H9 (cell line): Measurements from ENCODE around the gene NSD1. TPM values are rescaled to one million over a fixed set of nuclear protein-coding genes. Genes with fewer than 3 reads are reported as not detected.

Experiments used
- DNase-seq: peaks from one replicate; pipeline ENCODE4 v3.0.0-alpha.2; 2017
- H2AFZ ChIP-seq: one replicate; pipeline ENCODE4 v1.6.1; 2013; ENCODE audit warnings: mild to moderate bottlenecking, low read length, control low read depth, moderate library complexity
- H2AK5ac ChIP-seq: 2 replicates; pipeline ENCODE4 v1.6.1; 2013; ENCODE audit warnings: low read length, control low read depth, mixed read lengths; ENCODE audit not compliant: insufficient read length
- H2BK120ac ChIP-seq: one replicate; pipeline ENCODE4 v1.6.1; 2013; ENCODE audit warnings: low read depth, mild to moderate bottlenecking, low read length, control low read depth, inconsistent platforms; ENCODE audit not compliant: poor library complexity, severe bottlenecking
- H2BK12ac ChIP-seq: 2 replicates; pipeline ENCODE4 v1.6.1; 2013; ENCODE audit warnings: low read length, control low read depth, mixed read lengths, low read depth; ENCODE audit not compliant: insufficient read length
- H2BK15ac ChIP-seq: 2 replicates; pipeline ENCODE4 v1.6.1; 2013; ENCODE audit warnings: low read depth, low read length, control low read depth
- H2BK20ac ChIP-seq: one replicate; pipeline ENCODE4 v1.6.1; 2013; ENCODE audit warnings: low read depth, mild to moderate bottlenecking, low read length, control low read depth, inconsistent platforms; ENCODE audit not compliant: poor library complexity, severe bottlenecking
- H2BK5ac ChIP-seq: 2 replicates; pipeline ENCODE4 v1.6.1; 2013; ENCODE audit warnings: low read length, control low read depth, mixed read lengths; ENCODE audit not compliant: insufficient read length
- H3K14ac ChIP-seq: 2 replicates; pipeline ENCODE4 v1.6.1; 2013; ENCODE audit warnings: low read length, control low read depth; ENCODE audit not compliant: insufficient read depth
- H3K18ac ChIP-seq: 2 replicates; pipeline ENCODE4 v1.6.1; 2013; ENCODE audit warnings: low read depth, mild to moderate bottlenecking, mixed read lengths, low read length, control low read depth; ENCODE audit not compliant: insufficient read length
- H3K23ac ChIP-seq: 2 replicates; pipeline ENCODE4 v1.6.1; 2013; ENCODE audit warnings: low read length, control low read depth, mixed read lengths, low read depth; ENCODE audit not compliant: insufficient read length
- H3K23me2 ChIP-seq: 2 replicates; pipeline ENCODE4 v1.6.1; 2013; ENCODE audit warnings: low read depth, mild to moderate bottlenecking, mixed read lengths, low read length, control low read depth; ENCODE audit not compliant: insufficient read length, poor library complexity, severe bottlenecking
- H3K27ac ChIP-seq: 2 replicates; pipeline ENCODE4 v1.5.1; 2013; ENCODE audit warnings: low read length, control low read depth, mixed read lengths, low read depth; ENCODE audit not compliant: insufficient read length
- H3K27me3 ChIP-seq: 2 replicates; pipeline ENCODE4 v1.6.1; 2013; ENCODE audit warnings: low read length, control low read depth, inconsistent platforms; ENCODE audit not compliant: insufficient read depth
- H3K4ac ChIP-seq: 2 replicates; pipeline ENCODE4 v1.6.1; 2013; ENCODE audit warnings: low read depth, mild to moderate bottlenecking, control low read depth, inconsistent platforms, low read length, moderate library complexity
- H3K4me1 ChIP-seq: 2 replicates; pipeline ENCODE4 v1.6.1; 2013; ENCODE audit warnings: low read length, control low read depth, inconsistent platforms; ENCODE audit not compliant: insufficient read depth
- H3K4me2 ChIP-seq: 2 replicates; pipeline ENCODE4 v1.6.1; 2013; ENCODE audit warnings: low read length, control low read depth, mixed read lengths; ENCODE audit not compliant: insufficient read length, insufficient read depth
- H3K56ac ChIP-seq: 2 replicates; pipeline ENCODE4 v1.6.1; 2013; ENCODE audit warnings: low read depth, mild to moderate bottlenecking, mixed read lengths, low read length, control low read depth; ENCODE audit not compliant: insufficient read length
- H3K79me1 ChIP-seq: 2 replicates; pipeline ENCODE4 v1.6.1; 2013; ENCODE audit warnings: low read depth, mild to moderate bottlenecking, moderate library complexity, low read length, control low read depth, inconsistent platforms; ENCODE audit not compliant: insufficient read depth, poor library complexity, severe bottlenecking
- H3K79me2 ChIP-seq: 2 replicates; pipeline ENCODE4 v1.6.1; 2013; ENCODE audit warnings: low read length, control low read depth, inconsistent platforms; ENCODE audit not compliant: insufficient read depth
- H3K9ac ChIP-seq: 2 replicates; pipeline ENCODE4 v1.6.1; 2013; ENCODE audit warnings: low read length, control low read depth, mixed read lengths; ENCODE audit not compliant: insufficient read length; ENCODE audit errors: extremely low read depth
- H3K9me3 ChIP-seq: one replicate; pipeline ENCODE4 v1.6.1; 2013; ENCODE audit warnings: low read depth, low read length, inconsistent platforms; ENCODE audit not compliant: control insufficient read depth
- H3T11ph ChIP-seq: one replicate; pipeline ENCODE4 v1.6.1; 2013; ENCODE audit warnings: mild to moderate bottlenecking, low read length, control low read depth, inconsistent platforms
- H4K20me1 ChIP-seq: one replicate; pipeline ENCODE4 v1.6.1; 2013; ENCODE audit not compliant: control insufficient read depth, insufficient read length, insufficient read depth
- H4K5ac ChIP-seq: 2 replicates; pipeline ENCODE4 v1.6.1; 2013; ENCODE audit warnings: low read depth, mild to moderate bottlenecking, mixed read lengths, low read length, control low read depth; ENCODE audit not compliant: insufficient read length
- H4K8ac ChIP-seq: replicated peaks from 2 replicates; pipeline ENCODE4 v1.6.1; 2013; ENCODE audit warnings: low read length, control low read depth, mixed read lengths, low read depth; ENCODE audit not compliant: insufficient read length
- H4K91ac ChIP-seq: 2 replicates; pipeline ENCODE4 v1.6.1; 2013; ENCODE audit warnings: low read depth, mild to moderate bottlenecking, moderate library complexity, mixed read lengths, low read length, control low read depth; ENCODE audit not compliant: insufficient read length
- H3K27ac Mint-ChIP-seq, 3 experiments: 2 replicates in 2 of 3; 3 replicates in 1 of 3; pipeline ENCODE4 v1.8.0; 2020 to 2021; ENCODE audit warnings: mixed read lengths in 3 of 3, mild to moderate bottlenecking in 1 of 3, moderate library complexity in 1 of 3
- H3K27me3 Mint-ChIP-seq: 2 replicates; pipeline ENCODE4 v1.8.0; 2021; ENCODE audit warnings: low read depth, mild to moderate bottlenecking, moderate library complexity, mixed read lengths
- H3K36me3 Mint-ChIP-seq, 3 experiments: 2 replicates in 2 of 3; 3 replicates in 1 of 3; pipeline ENCODE4 v1.8.0; 2020 to 2021; ENCODE audit warnings: low read depth in 3 of 3, mixed read lengths in 3 of 3; ENCODE audit not compliant: insufficient read depth in 1 of 3
- H3K4me1 Mint-ChIP-seq, 2 experiments: 2 replicates each; pipeline ENCODE4 v1.8.0; 2020; ENCODE audit warnings: mixed read lengths in 2 of 2
- H3K4me3 Mint-ChIP-seq, 2 experiments: 2 replicates in 1 of 2; 3 replicates in 1 of 2; pipeline ENCODE4 v1.8.0; 2020 to 2021; ENCODE audit warnings: mild to moderate bottlenecking in 2 of 2, mixed read lengths in 2 of 2, moderate library complexity in 1 of 2
- H3K9me3 Mint-ChIP-seq, 2 experiments: 2 replicates in 1 of 2; 3 replicates in 1 of 2; pipeline ENCODE4 v1.8.0; 2020; ENCODE audit warnings: mild to moderate bottlenecking in 2 of 2, mixed read lengths in 2 of 2, moderate library complexity in 1 of 2
- CTCF ChIP-seq: fragments of 200-600 bp; sonication (generic); conservative IDR thresholded peaks from 3 replicates; pipeline ENCODE4 v1.8.0; 2021; ENCODE audit warnings: antibody characterized with exemption, mild to moderate bottlenecking
- WGBS: extraction: QIAGEN DNeasy Blood & Tissue Kit; methylation state at CpG from one replicate; pipeline ENCODE4 v1.1.7; 2013; ENCODE audit warnings: missing lambda C conversion rate, low lambda C conversion rate, mixed read lengths; ENCODE audit not compliant: insufficient read length; ENCODE audit errors: extremely low coverage; 5-methylcytosine and 5-hydroxymethylcytosine counted together
- total RNA-seq: library from RNA; stranded (reverse); gene quantifications from 2 replicates; pipeline ENCODE4 v1.2.1, GENCODE V29; 2021

NSD1 gene
- total RNA-seq, 1 experiment from 2014 or later, result 213 TPM

- Histone ChIP-seq H3K14ac (no peak overlapping the region), H3K18ac (no peak overlapping the region), H3K9me3 (no peaks in the 10 kb centered on the region), H3T11ph (no peak overlapping the region), H3K4ac (no peak overlapping the region), H2BK5ac (no peak overlapping the region), H2BK120ac (no peak overlapping the region), H2BK15ac (no peak overlapping the region), H3K27ac (no peak overlapping the region), H2BK20ac (no peak overlapping the region), H2AFZ (no peak overlapping the region), H3K23ac (no peak overlapping the region), H4K8ac (no peak overlapping the region), H4K5ac (no peak overlapping the region), H3K4me2 (no peak overlapping the region), H3K4me1 (peaks cover 16% of the 10 kb centered on the region), H2AK5ac (no peak overlapping the region), H4K91ac (no peak overlapping the region), H3K23me2 (peaks cover 18% of the 10 kb centered on the region), H3K79me2 (peaks cover 13% of the 10 kb centered on the region; the same call in 1 of the 2 replicates), H4K20me1 (no peaks in the 10 kb centered on the region), H3K27me3 (no peaks in the 10 kb centered on the region), H2BK12ac (no peak overlapping the region), H3K9ac (no peak overlapping the region), H3K56ac (no peak overlapping the region), H3K79me1 (no peaks in the 10 kb centered on the region)
- no peak for TF ChIP-seq CTCF
- Mint-ChIP-seq H3K9me3 (no peaks in the 10 kb centered on the region), H3K36me3 (peaks cover 13 to 15% (median 15%) of the 10 kb centered on the region in 3 experiments), H3K4me1 (peaks cover 28 to 34% of the 10 kb centered on the region in 2 experiments), H3K27ac (no peak overlapping the region; a peak in 2 of 7 replicates), H3K27me3 (peaks cover 7% of the 10 kb centered on the region), H3K4me3 (peak overlapping the region; percentile 84 to 89)
- no CpG with 5 or more reads among the region's 2 CpGs for WGBS
- no peak for DNase-seq
Measured at GRCh38 chr5:177131019-177131320, 2.6 kb upstream of the NSD1 start.
